Loucy (cell line): ENCODE results near the gene NRIP1.

Experiments
- EZH2phosphoT487 ChIP-seq: fragments of 200-600 bp; IDR thresholded peaks from 2 replicates; pipeline ENCODE4 v1.6.1; 2018; ENCODE audit warnings: antibody characterized with exemption, mild to moderate bottlenecking, moderate library complexity, borderline replicate concordance
- TF ChIP-seq, protein P1 (sequence below): fragments of 200-600 bp; sonication (generic); conservative IDR thresholded peaks from 2 replicates; pipeline ENCODE4 v1.5.1; 2014; ENCODE audit warnings: mild to moderate bottlenecking, antibody characterized with exemption, low read length

DNA sequence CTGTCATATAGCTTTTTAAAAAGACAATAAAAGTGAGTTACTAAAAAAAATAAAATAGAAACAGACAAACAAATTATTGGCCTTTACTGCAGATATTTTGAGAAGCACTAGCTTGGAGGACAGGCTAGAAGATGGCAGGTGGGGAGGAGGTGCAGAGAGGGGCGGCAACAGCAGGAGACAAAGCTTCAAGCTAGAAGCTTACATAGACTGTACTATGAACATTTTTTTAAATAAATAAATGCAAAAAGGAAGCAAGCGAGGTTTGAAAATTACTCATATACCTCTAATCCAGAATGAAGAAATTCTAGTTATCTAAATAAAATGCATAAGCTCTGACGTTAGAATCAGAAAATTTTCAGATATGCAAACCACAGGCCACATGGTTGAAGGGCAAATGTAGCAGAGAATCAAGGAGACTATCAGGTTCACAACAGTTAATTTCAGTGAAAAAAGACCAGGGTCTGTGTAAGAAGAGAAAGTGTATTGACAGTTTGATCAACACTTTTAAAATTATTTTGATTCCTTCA lies 54.9 kb downstream of the NRIP1 start:
- TF ChIP-seq, protein P1, sequence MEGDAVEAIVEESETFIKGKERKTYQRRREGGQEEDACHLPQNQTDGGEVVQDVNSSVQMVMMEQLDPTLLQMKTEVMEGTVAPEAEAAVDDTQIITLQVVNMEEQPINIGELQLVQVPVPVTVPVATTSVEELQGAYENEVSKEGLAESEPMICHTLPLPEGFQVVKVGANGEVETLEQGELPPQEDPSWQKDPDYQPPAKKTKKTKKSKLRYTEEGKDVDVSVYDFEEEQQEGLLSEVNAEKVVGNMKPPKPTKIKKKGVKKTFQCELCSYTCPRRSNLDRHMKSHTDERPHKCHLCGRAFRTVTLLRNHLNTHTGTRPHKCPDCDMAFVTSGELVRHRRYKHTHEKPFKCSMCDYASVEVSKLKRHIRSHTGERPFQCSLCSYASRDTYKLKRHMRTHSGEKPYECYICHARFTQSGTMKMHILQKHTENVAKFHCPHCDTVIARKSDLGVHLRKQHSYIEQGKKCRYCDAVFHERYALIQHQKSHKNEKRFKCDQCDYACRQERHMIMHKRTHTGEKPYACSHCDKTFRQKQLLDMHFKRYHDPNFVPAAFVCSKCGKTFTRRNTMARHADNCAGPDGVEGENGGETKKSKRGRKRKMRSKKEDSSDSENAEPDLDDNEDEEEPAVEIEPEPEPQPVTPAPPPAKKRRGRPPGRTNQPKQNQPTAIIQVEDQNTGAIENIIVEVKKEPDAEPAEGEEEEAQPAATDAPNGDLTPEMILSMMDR, result no peak
- TF ChIP-seq EZH2phosphoT487, result no peak
